ENCODE data around the gene INVS. TPM values are rescaled to one million over a fixed set of nuclear protein-coding genes. Genes with fewer than 3 reads are reported as not detected.
"Not testable (repeated sequence)": the region's sequence is repeated elsewhere in the genome, so short reads cannot be mapped to it uniquely, and the experiment has no call there.

The INVS gene
- total and polyA plus RNA-seq, 5 donors, result 3.0 to 10.1 (median 9.2) TPM

DNA sequence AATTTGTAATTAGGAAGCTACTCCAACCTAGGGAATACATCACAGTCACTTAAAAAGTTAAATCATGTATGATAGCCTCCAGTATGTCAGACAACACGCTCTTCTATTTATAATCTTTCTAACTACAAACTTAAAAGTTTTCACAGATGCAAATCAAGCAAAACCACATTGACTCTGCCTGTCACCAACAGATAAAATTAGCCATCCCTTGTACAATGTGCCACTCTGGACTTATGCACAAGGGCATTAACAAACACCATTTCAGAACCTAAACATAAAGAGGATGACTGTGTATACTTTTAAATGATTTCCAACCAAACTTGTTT is 15.0 kb upstream of the INVS start:
- no peak overlapping the region for H3K27ac ChIP-seq (ENCODE audit: low read length)
- DNase-seq (no peak), ATAC-seq (no peak)
- H3K4me1 ChIP-seq (ENCODE audit: control insufficient read depth, insufficient read depth, low read length), result peaks cover 4% of the 10 kb centered on the region
- WGBS, result 57% methylated on average over 1 of the region's 1 CpG
- H3K9me3 ChIP-seq (ENCODE audit: control insufficient read depth, low read length), result no peaks in the 10 kb centered on the region
- H3K27me3 ChIP-seq (ENCODE audit: control insufficient read depth, insufficient read depth), result no peaks in the 10 kb centered on the region
- intact Hi-C loops (cut with DNase I), result no loop called here
- no peak overlapping the region for H3K4me3 ChIP-seq (ENCODE audit: low read length)

DNA sequence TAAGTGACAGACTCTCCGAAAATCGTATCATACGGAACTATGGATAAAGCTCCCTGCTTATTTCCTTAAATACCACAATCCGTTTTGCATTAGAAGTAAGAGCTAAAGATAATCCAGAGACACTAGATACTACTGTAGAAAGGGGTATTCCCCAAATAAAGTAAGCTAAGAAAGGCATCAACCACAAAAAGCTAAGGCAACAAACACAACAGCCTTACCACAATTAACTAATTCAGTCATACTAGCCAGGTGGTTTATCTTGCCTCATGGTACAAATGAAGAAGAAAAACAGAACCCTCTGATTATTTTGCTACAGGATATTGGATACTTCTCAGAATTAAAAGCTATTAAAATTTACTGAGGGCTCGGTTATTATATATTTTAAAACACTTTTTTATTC is 14.3 kb upstream of the INVS start:
- Histone ChIP-seq H3K27me3 (ENCODE audit: control insufficient read depth, insufficient read depth) (no peaks in the 10 kb centered on the region), H3K4me1 (ENCODE audit: control insufficient read depth, insufficient read depth, low read length) (peaks cover 4% of the 10 kb centered on the region), H3K27ac (ENCODE audit: low read length) (no peak overlapping the region), H3K4me3 (ENCODE audit: low read length) (no peak overlapping the region), H3K9me3 (ENCODE audit: control insufficient read depth, low read length) (no peaks in the 10 kb centered on the region)
- no peak for ATAC-seq
- 79% methylated on average over 5 of the region's 5 CpGs for WGBS
- DNase-seq, result no peak
- intact Hi-C loops (cut with DNase I), result no loop called here

DNA sequence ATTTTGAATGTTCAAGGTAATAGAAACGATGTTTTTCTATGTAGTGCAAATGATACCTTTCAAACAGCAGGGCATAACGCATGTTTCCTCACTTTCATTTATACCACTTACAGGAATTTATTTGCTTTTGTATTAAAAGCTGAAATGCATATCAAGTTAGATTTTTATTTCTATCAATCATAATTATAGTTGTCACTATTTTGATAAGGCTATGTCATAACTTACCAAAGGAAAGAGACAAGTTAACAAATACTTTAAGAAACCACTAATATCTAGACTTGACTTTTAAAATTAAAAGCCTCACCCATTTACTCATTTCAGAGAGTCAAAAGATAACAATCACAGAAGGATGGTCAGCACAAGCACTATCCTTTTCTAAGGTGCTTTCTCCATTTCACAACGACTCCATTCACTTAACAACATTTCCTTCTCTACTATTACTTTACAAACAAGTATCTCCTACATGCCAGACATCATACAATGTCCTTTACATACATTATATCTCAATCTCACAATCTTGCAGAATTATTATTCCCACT is 12.9 kb upstream of the INVS start:
- Histone ChIP-seq H3K4me3 (ENCODE audit: low read length) (no peak overlapping the region), H3K4me1 (ENCODE audit: control insufficient read depth, insufficient read depth, low read length) (peaks cover 4% of the 10 kb centered on the region), H3K9me3 (ENCODE audit: control insufficient read depth, low read length) (no peaks in the 10 kb centered on the region), H3K27me3 (ENCODE audit: control insufficient read depth, insufficient read depth) (no peaks in the 10 kb centered on the region), H3K27ac (ENCODE audit: low read length) (no peak overlapping the region)
- ATAC-seq (no peak), DNase-seq (no peak)
- intact Hi-C loops (cut with DNase I), result no loop called here
- WGBS, result 84% methylated on average over 3 of the region's 3 CpGs

DNA sequence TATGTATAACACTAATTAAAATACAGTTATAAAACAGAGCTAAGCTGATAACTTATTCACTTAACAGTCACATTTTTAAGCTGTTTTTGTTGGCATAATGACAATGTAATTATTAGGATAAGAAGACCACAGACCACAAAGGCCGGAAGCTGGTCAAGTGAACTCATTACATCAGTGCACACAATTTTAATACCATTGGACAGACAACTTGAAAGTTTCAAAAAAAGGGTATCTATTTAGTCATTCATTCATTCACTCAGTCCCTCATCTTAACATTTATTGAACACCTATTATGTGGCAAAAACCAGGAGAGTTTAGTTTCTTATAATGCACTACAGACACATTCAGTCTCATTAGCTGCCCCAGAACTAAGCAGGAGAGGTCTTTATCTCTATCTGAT is 11.8 kb upstream of the INVS start:
- ATAC-seq, result peak in 1 of 2 donors; percentile 71
- no peak for DNase-seq
- Histone ChIP-seq H3K27ac (ENCODE audit: low read length) (no peak overlapping the region), H3K4me1 (ENCODE audit: control insufficient read depth, insufficient read depth, low read length) (peaks cover 4% of the 10 kb centered on the region), H3K27me3 (ENCODE audit: control insufficient read depth, insufficient read depth) (no peaks in the 10 kb centered on the region), H3K9me3 (ENCODE audit: control insufficient read depth, low read length) (no peaks in the 10 kb centered on the region), H3K4me3 (ENCODE audit: low read length) (no peak overlapping the region)
- intact Hi-C loops (cut with DNase I), result no loop called here
- WGBS, result 44% methylated on average over 1 of the region's 1 CpG

DNA sequence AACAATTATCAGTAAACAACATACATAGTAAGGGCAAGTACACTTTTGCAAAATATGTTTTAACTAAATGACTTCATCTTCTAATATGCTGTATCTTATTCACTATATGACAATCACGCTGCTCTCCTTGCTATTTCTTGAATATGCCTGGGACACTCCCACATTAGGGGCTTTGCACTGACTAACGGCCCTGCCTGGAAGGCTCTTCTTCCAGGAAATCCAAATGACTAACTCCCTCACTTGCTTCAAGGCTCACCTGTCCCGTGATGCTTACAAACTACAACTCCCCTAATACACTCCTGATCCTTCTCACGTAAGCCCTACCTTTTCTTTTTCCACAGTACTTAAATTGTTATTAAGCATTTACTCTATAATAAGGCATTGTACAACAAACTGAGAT is 10.8 kb upstream of the INVS start:
- H3K27me3 ChIP-seq (ENCODE audit: control insufficient read depth, insufficient read depth), result no peaks in the 10 kb centered on the region
- no peak overlapping the region for H3K27ac ChIP-seq (ENCODE audit: low read length)
- no peak for ATAC-seq
- H3K4me1 ChIP-seq (ENCODE audit: control insufficient read depth, insufficient read depth, low read length), result peaks cover 2% of the 10 kb centered on the region
- intact Hi-C loops (cut with DNase I), result no loop called here
- DNase-seq, result no peak
- H3K9me3 ChIP-seq (ENCODE audit: control insufficient read depth, low read length), result no peaks in the 10 kb centered on the region
- no peak overlapping the region for H3K4me3 ChIP-seq (ENCODE audit: low read length)
- WGBS, result 75% methylated on average over 4 of the region's 4 CpGs

DNA sequence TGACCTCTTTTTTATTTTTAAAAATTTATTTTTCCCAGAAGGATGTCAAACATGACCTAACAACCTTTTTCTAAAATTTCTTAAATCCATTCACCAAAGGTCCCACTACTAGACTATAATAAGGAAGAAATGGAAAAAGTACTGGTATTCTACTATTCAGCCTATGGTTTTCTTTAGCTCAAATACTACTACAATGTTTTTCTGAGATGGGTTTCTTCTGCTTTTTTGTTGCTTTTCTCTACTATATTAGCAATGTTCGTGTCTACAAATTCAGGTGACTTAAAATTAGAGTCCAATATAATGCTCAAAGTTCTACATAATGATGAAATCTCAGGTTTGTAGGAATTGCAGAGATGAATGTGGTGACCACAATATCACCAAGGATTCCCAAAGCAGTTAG is 8.2 kb upstream of the INVS start:
- intact Hi-C loops (cut with DNase I), result loop anchor here in 1 of 4 donors (10.0 kb wide), 1 partner anchor 266 kb away; the partner anchor contains the start of gene NR4A3
- WGBS, result 97% methylated on average over 1 of the region's 1 CpG

DNA sequence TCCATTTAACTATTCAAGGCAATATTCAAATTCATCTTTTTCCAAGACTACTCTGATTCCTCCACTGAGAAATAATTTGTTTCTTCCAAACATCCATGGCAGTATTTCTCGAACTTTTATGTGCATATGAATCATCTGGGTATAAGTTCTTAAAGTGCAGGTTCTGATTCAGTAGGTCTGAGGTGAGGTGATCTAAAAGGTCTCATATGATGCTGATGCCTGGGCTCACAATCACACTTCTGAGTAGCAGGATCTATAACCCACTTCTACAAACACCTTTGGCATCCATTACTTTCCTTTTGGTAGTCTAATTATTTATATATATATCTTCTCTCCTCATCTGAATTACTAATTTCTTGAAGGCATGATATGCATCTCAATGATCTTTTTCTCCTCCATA is 7.4 kb upstream of the INVS start:
- Histone ChIP-seq H3K27me3 (ENCODE audit: control insufficient read depth, insufficient read depth) (no peaks in the 10 kb centered on the region), H3K9me3 (ENCODE audit: control insufficient read depth, low read length) (no peaks in the 10 kb centered on the region), H3K4me1 (ENCODE audit: control insufficient read depth, insufficient read depth, low read length) (peaks cover 2% of the 10 kb centered on the region), H3K27ac (ENCODE audit: low read length) (no peak overlapping the region), H3K4me3 (ENCODE audit: low read length) (no peak overlapping the region)
- no peak for DNase-seq
- intact Hi-C loops (cut with DNase I), result loop anchor here in 1 of 4 donors (10.0 kb wide), 1 partner anchor 267 kb away; the partner anchor contains the start of gene NR4A3
- WGBS, result 84% methylated on average over 1 of the region's 1 CpG
- no peak for ATAC-seq

More for the DNA sequence above, 8.2 kb upstream of the INVS start:
- no peaks in the 10 kb centered on the region for H3K27me3 ChIP-seq (ENCODE audit: control insufficient read depth, insufficient read depth)
- ATAC-seq, result no peak
- no peak for DNase-seq
- H3K27ac ChIP-seq (ENCODE audit: low read length), result no peak overlapping the region
- peaks cover 2% of the 10 kb centered on the region for H3K4me1 ChIP-seq (ENCODE audit: control insufficient read depth, insufficient read depth, low read length)
- H3K4me3 ChIP-seq (ENCODE audit: low read length), result no peak overlapping the region
- H3K9me3 ChIP-seq (ENCODE audit: control insufficient read depth, low read length), result no peaks in the 10 kb centered on the region

DNA sequence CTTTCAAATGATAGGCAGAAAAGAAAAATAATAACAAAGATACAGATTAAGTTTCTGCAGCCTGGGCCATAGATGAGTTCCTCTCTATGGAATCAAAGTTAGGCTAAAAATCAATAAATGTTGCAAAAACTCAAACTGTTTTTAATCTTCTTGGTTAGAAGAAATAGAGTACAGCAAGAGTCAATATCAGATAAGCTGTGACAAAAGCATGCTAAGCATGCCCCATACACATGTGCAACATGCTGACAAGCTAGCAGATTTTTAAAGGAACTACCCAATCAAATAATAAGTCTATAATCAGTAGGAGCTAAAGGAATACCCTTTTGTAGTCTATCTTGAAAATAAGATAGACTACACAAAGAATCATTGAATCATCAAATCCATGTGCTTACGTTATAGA is 7.0 kb upstream of the INVS start:
- Histone ChIP-seq H3K9me3 (ENCODE audit: control insufficient read depth, low read length) (no peaks in the 10 kb centered on the region), H3K27me3 (ENCODE audit: control insufficient read depth, insufficient read depth) (no peaks in the 10 kb centered on the region), H3K27ac (ENCODE audit: low read length) (no peak overlapping the region), H3K4me1 (ENCODE audit: control insufficient read depth, insufficient read depth, low read length) (peaks cover 2% of the 10 kb centered on the region), H3K4me3 (ENCODE audit: low read length) (no peak overlapping the region)
- ATAC-seq (no peak), DNase-seq (no peak)
- 92% methylated on average over 1 of the region's 1 CpG for WGBS
- intact Hi-C loops (cut with DNase I), result loop anchor here in 1 of 4 donors (10.0 kb wide), 1 partner anchor 267 kb away; the partner anchor contains the start of gene NR4A3

DNA sequence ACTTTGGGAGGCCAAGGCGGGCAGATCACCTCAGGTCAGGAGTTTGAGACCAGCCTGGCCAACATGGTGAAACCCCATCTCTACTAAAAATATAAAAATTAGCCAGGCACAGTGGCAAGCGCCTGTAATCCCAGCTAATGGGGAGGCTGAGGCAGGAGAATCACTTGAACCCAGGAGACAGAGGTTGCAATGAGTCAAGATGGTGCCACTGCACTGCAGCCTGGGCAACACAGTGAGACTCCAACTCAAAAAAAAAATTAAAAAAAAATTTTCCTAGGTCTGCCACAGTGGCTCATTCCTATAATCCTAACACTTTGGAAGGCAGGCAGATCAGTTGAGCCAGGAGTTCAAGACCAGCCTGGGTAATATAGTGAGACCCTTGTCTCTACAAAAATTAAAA is 4.6 kb upstream of the INVS start:
- H3K4me3 ChIP-seq (ENCODE audit: low read length); H3K27me3 ChIP-seq (ENCODE audit: control insufficient read depth, insufficient read depth); H3K9me3 ChIP-seq (ENCODE audit: control insufficient read depth, low read length); H3K27ac ChIP-seq (ENCODE audit: low read length); DNase-seq; H3K4me1 ChIP-seq (ENCODE audit: control insufficient read depth, insufficient read depth, low read length); ATAC-seq: not testable (repeated sequence)
- WGBS, result 100% methylated on average over 2 of the region's 2 CpGs
- intact Hi-C loops (cut with DNase I), result loop anchor here in 1 of 4 donors (10.0 kb wide), 1 partner anchor 270 kb away; the partner anchor contains the start of gene NR4A3

DNA sequence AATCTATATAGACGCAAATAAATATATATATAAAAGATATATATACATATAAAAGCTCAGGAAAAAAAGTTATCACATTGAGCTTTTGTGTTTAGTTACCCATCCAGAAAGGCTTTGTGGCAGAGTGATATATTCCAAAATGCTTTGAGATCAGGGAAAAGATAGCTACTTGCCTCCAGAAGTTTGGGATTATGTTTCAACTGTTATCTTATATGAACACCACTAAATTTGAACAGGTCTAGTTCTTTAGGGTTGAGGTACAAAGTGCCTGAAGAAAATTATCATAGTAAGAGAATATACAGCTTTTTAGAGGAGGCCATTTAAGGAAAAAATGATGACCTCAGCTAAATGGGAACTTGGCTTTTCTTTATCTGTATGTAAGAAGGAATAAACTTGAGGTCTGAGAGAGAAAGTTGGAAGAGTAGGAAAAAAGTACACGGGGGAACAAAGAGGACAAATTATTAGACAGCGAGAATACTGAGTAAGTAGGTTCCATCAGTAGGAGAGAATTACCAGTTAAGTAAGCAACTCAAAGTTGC is 2.6 kb upstream of the INVS start:
- Histone ChIP-seq H3K4me3 (ENCODE audit: low read length) (no peak overlapping the region), H3K27me3 (ENCODE audit: control insufficient read depth, insufficient read depth) (no peaks in the 10 kb centered on the region), H3K9me3 (ENCODE audit: control insufficient read depth, low read length) (no peaks in the 10 kb centered on the region), H3K4me1 (ENCODE audit: control insufficient read depth, insufficient read depth, low read length) (no peaks in the 10 kb centered on the region), H3K27ac (ENCODE audit: low read length) (no peak overlapping the region)
- intact Hi-C loops (cut with DNase I), result loop anchor here in 2 of 4 donors (5.0 to 10.0 kb wide), 2 partner anchors 69 to 272 kb away; partner anchors contain the start of gene NR4A3 (in 1 of the 2)
- 66% methylated on average over 3 of the region's 3 CpGs for WGBS
- no peak for DNase-seq
- no peak for ATAC-seq

DNA sequence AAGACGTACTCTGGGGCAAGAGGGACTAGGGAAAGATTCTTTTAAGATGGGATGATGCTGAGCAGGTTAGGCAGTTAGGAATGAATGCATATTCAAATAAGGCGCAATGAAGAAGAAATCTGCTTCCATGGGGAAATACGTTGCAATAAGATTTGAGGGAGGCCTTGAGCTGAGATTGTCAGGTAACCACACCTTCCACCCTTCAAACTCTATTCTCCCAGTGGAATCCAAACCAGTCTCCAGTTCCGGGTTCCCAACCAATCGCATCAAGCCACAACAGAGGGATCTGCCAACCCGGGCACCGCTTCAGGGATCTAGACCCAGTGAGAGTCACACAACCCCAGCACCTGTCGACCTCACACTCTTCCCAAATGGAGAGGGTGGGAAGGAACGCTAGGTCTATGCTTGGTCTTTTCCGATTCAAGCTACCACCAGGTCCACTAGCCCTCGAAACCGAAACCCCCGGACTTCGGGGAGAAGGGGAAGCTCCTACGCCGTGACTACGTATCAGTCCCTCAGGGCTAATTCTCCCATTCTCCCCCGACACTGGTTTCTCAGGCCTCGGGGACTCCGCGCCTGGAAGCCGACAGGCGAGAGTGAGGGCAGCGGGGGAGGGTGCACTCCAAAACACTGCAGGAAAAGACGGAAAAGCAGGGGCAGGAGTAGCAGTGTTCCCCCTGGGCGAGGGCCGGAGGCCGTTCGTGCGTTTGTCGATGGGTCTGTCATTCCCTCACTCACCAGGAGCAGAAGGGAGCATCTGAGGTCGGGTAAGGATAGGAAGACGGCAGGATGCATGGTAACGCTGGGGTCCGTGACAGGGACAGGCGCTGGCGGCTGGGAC is 777 bp upstream of the INVS start:
- Histone ChIP-seq H3K4me3 (ENCODE audit: low read length) (peak overlapping the region; percentile 75), H3K4me1 (ENCODE audit: control insufficient read depth, insufficient read depth, low read length) (no peaks in the 10 kb centered on the region), H3K27me3 (ENCODE audit: control insufficient read depth, insufficient read depth) (no peaks in the 10 kb centered on the region), H3K27ac (ENCODE audit: low read length) (peak overlapping the region; percentile 75), H3K9me3 (ENCODE audit: control insufficient read depth, low read length) (no peaks in the 10 kb centered on the region)
- intact Hi-C loops (cut with DNase I), result loop anchor here in 2 of 4 donors (5.0 to 10.0 kb wide), 2 partner anchors 71 to 273 kb away; partner anchors contain the start of gene NR4A3 (in 1 of the 2)
- ATAC-seq, result peak; percentile 32 to 53
- WGBS, result under 1% methylated on average over 37 of the region's 37 CpGs
- peak; percentile 58 to 75 (median 63) for DNase-seq
